Prostate gland (tissue), 2 donors: ENCODE data around the gene DLGAP4.

ENCODE experiments used
- POLR2A ChIP-seq: fragments of 450-650 bp; IDR thresholded peaks from one replicate; pipeline ENCODE4 v1.6.1; 2016; ENCODE audit warnings: antibody characterized with exemption, mild to moderate bottlenecking
- POLR2AphosphoS5 ChIP-seq: sonication (generic); formaldehyde crosslinking; IDR thresholded peaks from one replicate; pipeline ENCODE4 v1.6.1; 2017; ENCODE audit warnings: antibody characterized with exemption
- TF ChIP-seq, protein P1 (sequence below), 4 experiments: fragments of 200-600 bp in 2 of 4; fragments of 450-650 bp in 2 of 4; sonication (generic) in 2 of 4; IDR thresholded peaks; 1 replicate in 3 of 4; 2 replicates in 1 of 4; pipeline ENCODE4 v1.5.1; 2016 to 2019; ENCODE audit warnings: antibody characterized with exemption in 4 of 4, mild to moderate bottlenecking in 2 of 4, moderate library complexity in 2 of 4

DNA sequence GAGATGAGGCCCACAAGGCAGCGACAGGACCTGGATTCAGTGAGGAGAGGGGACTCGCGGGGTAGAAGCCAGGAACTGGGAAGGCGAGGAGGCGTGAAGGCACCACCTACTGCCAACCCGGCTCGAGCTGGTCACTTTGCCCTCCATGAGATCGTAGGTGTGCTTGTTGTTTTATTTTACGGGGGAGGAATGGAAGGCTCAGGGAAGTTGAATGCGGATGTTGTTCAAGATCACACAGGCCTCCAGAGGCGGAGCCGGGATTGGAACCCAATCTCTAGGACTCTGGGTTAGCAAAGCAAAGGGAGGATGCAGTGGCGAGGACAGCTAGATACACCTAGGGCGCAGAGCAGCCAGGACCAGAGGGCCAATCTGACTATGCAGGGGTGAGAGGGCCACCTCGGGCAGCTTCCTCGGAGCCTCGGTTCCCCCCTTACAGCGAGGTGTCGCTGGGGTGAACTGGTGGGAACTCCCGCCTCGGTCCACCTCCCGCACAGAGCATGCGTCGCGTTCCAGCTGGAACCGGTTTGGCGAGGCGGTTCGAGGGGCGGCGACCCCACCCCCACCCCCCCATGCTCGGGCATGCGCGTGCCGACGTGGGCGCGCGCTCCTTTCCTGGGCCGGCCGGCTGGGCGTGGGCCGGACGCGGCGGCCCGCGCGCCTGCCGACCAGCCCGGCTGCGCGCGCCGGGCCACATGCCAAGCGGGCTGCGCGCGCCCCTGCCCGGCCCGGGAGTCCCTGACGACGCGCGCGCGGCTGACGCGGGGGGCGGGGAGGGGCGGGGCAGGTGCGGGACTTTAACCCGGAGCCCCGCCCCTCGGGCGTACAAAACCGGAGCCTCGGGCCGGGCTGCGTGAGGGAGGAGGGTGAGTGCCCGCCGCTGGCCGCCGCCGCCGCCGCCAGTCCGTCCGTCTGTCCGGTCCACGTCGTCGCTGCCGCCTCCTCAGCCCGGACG lies 154.8 kb downstream of the DLGAP4 start:
- TF ChIP-seq POLR2AphosphoS5 (peak; percentile 93), POLR2A (peak; percentile 94)
- TF ChIP-seq, protein P1, sequence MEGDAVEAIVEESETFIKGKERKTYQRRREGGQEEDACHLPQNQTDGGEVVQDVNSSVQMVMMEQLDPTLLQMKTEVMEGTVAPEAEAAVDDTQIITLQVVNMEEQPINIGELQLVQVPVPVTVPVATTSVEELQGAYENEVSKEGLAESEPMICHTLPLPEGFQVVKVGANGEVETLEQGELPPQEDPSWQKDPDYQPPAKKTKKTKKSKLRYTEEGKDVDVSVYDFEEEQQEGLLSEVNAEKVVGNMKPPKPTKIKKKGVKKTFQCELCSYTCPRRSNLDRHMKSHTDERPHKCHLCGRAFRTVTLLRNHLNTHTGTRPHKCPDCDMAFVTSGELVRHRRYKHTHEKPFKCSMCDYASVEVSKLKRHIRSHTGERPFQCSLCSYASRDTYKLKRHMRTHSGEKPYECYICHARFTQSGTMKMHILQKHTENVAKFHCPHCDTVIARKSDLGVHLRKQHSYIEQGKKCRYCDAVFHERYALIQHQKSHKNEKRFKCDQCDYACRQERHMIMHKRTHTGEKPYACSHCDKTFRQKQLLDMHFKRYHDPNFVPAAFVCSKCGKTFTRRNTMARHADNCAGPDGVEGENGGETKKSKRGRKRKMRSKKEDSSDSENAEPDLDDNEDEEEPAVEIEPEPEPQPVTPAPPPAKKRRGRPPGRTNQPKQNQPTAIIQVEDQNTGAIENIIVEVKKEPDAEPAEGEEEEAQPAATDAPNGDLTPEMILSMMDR (IDR thresholded peaks at IDR 0.05): peak in 2 of 4 experiments; percentile 28 to 30
